Measurements from ENCODE around the gene HOXB5.

GRCh38 chr17:48617471-48618255 is 24.1 kb upstream of the HOXB5 start:
- TF ChIP-seq, protein P1, sequence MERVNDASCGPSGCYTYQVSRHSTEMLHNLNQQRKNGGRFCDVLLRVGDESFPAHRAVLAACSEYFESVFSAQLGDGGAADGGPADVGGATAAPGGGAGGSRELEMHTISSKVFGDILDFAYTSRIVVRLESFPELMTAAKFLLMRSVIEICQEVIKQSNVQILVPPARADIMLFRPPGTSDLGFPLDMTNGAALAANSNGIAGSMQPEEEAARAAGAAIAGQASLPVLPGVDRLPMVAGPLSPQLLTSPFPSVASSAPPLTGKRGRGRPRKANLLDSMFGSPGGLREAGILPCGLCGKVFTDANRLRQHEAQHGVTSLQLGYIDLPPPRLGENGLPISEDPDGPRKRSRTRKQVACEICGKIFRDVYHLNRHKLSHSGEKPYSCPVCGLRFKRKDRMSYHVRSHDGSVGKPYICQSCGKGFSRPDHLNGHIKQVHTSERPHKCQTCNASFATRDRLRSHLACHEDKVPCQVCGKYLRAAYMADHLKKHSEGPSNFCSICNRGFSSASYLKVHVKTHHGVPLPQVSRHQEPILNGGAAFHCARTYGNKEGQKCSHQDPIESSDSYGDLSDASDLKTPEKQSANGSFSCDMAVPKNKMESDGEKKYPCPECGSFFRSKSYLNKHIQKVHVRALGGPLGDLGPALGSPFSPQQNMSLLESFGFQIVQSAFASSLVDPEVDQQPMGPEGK (CRISPR knock-in tag; IDR thresholded peaks at IDR 0.05; ENCODE audit: borderline replicate concordance): no peak
- TF ChIP-seq, protein P2, sequence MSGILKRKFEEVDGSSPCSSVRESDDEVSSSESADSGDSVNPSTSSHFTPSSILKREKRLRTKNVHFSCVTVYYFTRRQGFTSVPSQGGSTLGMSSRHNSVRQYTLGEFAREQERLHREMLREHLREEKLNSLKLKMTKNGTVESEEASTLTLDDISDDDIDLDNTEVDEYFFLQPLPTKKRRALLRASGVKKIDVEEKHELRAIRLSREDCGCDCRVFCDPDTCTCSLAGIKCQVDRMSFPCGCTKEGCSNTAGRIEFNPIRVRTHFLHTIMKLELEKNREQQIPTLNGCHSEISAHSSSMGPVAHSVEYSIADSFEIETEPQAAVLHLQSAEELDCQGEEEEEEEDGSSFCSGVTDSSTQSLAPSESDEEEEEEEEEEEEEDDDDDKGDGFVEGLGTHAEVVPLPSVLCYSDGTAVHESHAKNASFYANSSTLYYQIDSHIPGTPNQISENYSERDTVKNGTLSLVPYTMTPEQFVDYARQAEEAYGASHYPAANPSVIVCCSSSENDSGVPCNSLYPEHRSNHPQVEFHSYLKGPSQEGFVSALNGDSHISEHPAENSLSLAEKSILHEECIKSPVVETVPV (CRISPR knock-in tag; IDR thresholded peaks at IDR 0.05): no peak
- TF ChIP-seq ZFP3 (CRISPR knock-in tag; IDR thresholded peaks at IDR 0.05) (no peak), ESRRG (CRISPR knock-in tag; IDR thresholded peaks at IDR 0.05) (no peak), BACH2 (CRISPR knock-in tag; IDR thresholded peaks at IDR 0.05; ENCODE audit: borderline replicate concordance) (no peak), ZFP30 (CRISPR knock-in tag; IDR thresholded peaks at IDR 0.05) (no peak), RARB (CRISPR knock-in tag; IDR thresholded peaks at IDR 0.05) (no peak), GLIS3 (CRISPR knock-in tag; IDR thresholded peaks at IDR 0.05) (no peak), TCF4 (CRISPR knock-in tag; IDR thresholded peaks at IDR 0.05; ENCODE audit: borderline replicate concordance) (no peak), ZNF70 (CRISPR knock-in tag; IDR thresholded peaks at IDR 0.05) (no peak), ZNF565 (CRISPR knock-in tag; conservative IDR thresholded peaks at IDR 0.05; ENCODE audit: low read depth) (no peak), ARNTL (CRISPR knock-in tag; IDR thresholded peaks at IDR 0.05; ENCODE audit: borderline replicate concordance, low read depth) (no peak)
- TF ChIP-seq, protein P3, sequence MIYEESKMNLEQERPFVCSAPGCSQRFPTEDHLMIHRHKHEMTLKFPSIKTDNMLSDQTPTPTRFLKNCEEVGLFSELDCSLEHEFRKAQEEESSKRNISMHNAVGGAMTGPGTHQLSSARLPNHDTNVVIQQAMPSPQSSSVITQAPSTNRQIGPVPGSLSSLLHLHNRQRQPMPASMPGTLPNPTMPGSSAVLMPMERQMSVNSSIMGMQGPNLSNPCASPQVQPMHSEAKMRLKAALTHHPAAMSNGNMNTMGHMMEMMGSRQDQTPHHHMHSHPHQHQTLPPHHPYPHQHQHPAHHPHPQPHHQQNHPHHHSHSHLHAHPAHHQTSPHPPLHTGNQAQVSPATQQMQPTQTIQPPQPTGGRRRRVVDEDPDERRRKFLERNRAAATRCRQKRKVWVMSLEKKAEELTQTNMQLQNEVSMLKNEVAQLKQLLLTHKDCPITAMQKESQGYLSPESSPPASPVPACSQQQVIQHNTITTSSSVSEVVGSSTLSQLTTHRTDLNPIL (CRISPR knock-in tag; IDR thresholded peaks at IDR 0.05; ENCODE audit: low read depth): no peak
